ENCODE data around the gene PHIP.

Gene PHIP

GRCh38 chr6:79009819-79010218, 68.2 kb downstream of the PHIP start:
- DNase-seq (ENCODE audit: low spot score): no peak

DNA sequence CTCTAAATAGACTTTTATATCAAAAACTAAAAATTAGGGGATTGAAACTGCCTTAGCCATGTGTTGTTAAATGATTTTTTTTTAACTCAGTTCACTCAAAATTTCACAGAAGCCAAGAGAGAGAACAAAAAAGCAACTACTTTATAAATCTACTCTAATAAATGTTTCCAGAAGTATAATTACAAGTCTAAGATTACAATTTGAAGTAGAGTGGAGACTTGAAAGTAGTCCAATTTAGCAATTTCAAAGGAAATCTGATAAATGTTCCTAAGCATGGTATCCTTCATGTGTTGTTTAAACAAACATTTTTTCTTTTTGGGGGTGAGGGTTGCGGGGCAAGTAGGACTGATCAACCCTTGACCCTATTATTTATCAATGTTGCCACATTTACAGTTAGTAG, 72.6 kb downstream of the PHIP start:
- no peak for DNase-seq (ENCODE audit: low spot score)

GRCh38 chr6:79005024-79005423, 73.0 kb downstream of the PHIP start:
- no peak for DNase-seq (ENCODE audit: low spot score)

GRCh38 chr6:79004239-79004638, 73.8 kb downstream of the PHIP start:
- no peak for DNase-seq (ENCODE audit: low spot score)

- no peak for DNase-seq (ENCODE audit: low spot score)
These were observed 76.6 kb downstream of the PHIP start for GRCh38 chr6:79001415-79001814.

- no peak for DNase-seq (ENCODE audit: low spot score)
These were observed 78.3 kb downstream of the PHIP start for GRCh38 chr6:78999737-79000136.

- DNase-seq (ENCODE audit: low spot score): no peak
These were observed 82.1 kb downstream of the PHIP start for GRCh38 chr6:78995946-78996345.

DNA sequence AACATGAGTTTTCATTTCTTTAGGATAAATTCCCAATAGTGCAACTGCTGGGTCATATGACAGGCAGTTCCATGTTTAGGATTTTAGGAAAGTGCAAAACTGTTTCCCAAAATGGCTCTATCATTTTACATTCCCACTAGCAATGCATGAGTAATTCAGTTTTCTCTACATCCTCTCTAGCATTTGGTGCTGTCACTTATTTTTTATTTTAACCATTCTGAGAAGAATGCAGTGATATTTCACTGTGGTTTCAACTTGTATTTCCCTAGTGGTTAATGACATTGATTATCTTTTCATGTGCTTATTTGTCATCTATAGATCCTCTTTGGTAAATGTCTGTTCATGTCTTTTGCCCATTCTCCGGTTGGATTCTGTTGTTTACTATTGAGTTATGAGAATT, 82.7 kb downstream of the PHIP start:
- DNase-seq (ENCODE audit: low spot score): no peak

DNA sequence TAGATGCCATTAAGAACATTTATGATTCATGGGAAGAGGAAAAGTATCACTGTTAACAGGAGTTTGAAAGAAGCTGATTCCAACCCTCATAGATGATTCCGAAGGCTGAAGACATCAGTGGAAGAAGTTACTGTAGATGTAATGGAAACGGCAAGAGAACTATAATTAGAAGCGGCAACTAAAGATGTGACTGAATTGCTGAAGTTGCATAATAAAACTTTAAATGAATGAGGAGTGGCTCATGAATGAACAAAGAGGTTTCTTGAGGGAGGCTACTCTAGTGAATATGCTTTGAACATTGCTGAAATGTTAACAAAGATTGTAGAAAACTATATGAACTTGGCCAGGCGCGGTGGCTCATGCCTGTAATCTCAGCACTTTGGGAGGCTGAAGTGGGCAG, 84.1 kb downstream of the PHIP start:
- DNase-seq (ENCODE audit: low spot score): no peak

DNA sequence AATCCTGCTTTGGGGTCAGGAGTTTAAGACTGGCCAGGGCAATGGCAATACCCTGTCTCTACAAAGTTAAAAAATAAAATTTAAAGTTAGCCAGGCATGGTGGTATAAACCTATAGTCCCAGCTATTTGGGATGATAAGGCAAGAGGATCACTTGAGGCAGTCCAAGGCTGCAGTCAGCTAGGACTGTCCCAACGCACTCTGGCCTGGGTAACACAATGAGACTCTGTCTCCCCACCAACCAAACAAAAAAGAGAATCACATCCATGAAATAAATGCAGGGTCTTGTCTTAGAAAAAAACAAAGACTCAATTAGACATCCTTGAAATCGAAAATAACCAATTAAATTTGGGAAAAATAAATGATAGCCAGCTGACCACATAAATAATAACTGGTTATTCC, 88.9 kb downstream of the PHIP start:
- DNase-seq (ENCODE audit: low spot score): no peak

- DNase-seq (ENCODE audit: low spot score): no peak
These were observed 91.9 kb downstream of the PHIP start for GRCh38 chr6:78986161-78986560.

DNA sequence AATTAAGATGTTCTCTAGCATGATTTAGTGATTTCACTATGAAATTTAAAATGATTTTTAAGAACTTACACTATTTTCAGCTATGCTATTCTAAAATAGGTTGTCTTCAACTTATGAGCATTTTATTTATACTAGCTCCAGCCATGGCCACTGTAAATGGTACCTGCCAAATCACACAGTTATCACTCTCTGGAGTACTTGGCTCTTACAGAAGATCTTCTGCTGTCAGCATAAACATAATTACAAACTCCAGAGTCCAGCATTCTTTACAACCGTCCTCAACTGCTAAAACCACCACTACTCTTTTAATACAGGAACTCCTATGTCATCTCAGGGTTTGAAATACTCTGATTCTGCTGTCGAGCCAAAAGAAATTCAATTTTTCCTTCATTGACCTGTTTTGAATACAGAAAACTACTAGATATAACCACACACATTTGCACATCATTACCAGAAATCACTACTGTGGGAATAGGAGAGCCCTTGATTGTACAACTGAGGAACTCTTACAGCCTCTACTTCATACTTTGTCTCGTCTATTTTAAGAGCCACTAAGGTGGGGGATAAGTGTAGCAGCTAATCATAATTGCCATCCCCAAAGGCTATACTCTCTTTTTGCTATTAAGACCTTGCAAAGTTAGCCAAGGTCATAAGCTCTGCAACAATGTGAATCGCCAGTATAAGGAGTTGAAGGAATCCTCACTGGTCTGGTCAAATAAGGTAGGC, 93.7 kb downstream of the PHIP start:
- no peak for DNase-seq (ENCODE audit: low spot score)

GRCh38 chr6:78967191-78967590, 110.9 kb downstream of the PHIP start:
- no peak for DNase-seq (ENCODE audit: low spot score)

- DNase-seq (ENCODE audit: low spot score): no peak
These were observed 111.5 kb downstream of the PHIP start for GRCh38 chr6:78966542-78966941.

GRCh38 chr6:78962448-78962847, 115.6 kb downstream of the PHIP start:
- no peak for DNase-seq (ENCODE audit: low spot score)

GRCh38 chr6:78954740-78955139, 123.3 kb downstream of the PHIP start:
- no peak for DNase-seq (ENCODE audit: low spot score)

DNA sequence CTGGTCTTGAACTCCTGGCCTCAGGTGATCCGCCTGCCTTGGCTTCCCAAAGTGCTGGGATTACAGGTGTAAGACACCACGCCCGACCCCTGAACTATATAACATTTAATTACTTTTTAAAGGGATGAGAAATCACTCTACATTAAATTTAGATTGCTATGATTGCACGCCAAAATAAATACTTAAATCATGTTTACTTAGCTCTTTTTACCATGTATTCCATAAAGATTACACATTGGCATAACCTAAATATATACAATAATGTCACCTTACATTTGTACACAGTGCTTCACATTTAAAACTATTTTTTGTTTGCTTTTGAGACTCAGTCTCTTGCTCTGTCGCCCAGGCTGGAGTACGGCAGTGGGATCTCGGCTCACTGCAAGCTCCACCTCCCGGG, 124.3 kb downstream of the PHIP start:
- no peak for DNase-seq (ENCODE audit: low spot score)

- DNase-seq (ENCODE audit: low spot score): no peak
These were observed 125.7 kb downstream of the PHIP start for GRCh38 chr6:78952362-78952761.

GRCh38 chr6:78948785-78949184, 129.3 kb downstream of the PHIP start:
- no peak for DNase-seq (ENCODE audit: low spot score)

DNA sequence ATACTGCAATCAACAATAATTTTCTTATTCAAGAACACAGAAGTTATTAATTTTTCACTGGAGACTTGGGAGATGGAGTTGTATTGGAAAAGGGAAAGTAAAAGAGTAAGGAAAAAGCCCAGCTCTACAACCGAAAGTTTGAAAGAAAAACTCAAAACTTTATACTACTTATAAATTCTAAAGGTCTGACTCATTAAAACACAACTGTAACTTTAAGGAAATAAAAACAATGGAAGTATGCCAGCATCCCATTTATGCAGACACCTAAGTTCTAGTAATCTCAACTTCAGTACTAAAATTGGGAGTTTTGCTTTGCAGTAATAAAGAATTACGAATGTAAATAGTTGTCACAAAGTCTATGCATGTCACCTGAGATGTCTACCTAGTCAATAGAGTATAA, 130.1 kb downstream of the PHIP start:
- DNase-seq (ENCODE audit: low spot score): no peak

- no peak for DNase-seq (ENCODE audit: low spot score)
These were observed 130.5 kb downstream of the PHIP start for GRCh38 chr6:78947529-78947928.

DNA sequence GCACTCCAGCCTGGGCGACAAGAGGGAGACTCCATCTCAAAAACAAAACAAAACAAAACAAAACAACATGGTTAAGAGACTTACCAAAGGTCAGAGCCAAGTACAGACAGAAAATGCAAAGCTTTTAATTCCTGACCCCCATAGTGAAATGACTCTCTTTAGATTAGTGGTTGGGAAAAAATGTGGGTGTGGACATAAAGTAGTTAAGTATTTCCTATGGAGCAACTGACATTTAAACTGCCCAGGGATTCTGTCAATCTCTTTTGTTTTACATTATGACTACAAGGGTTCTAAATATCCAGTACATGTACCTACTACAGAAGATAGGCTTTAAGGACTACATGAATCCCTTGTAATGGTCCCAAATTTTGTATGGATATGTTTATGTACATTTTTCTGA, 135.6 kb downstream of the PHIP start:
- no peak for DNase-seq (ENCODE audit: low spot score)

DNA sequence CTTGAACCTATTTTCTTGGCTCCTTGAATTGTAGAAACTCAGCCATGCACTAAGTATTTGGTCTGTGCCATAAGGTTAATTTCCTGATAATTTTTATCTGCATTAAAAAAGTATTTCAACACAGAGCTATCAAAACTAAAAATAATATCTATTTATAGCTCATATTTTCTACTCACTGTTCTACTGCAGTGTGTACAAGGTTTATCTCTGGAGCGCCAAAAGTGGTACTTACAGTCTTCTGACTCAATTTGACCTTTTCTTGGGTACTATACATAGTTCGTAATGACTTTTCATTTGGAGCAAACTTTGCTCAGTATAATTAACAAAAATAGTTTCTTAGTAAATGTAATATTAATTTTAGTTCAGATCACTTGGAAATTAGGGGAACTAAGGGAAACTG, 141.5 kb downstream of the PHIP start:
- DNase-seq (ENCODE audit: low spot score): no peak

GRCh38 chr6:78935553-78935952, 142.5 kb downstream of the PHIP start:
- DNase-seq (ENCODE audit: low spot score): no peak

DNA sequence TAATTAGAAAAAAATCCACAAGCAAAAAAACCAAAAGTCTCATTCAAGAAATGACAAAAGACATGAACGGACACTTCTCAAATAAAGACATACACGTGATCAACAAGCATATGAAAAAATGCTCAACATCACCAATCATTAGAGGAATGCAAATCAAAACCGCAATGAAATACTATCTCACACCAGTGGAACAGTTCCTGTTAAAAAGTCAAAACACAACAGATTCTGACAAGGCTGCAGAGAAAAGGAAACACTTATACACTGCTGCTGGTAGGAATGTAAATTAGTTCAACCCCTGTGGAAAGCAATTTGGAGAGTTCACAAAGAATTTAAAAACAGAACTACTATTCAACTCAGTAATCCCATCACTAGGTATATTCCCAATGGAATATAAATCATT, 152.7 kb downstream of the PHIP start:
- no peak for DNase-seq (ENCODE audit: low spot score)

All from cerebellar cortex (tissue), 1 donor.